Naive thymus-derived CD8-positive, alpha-beta T cell (primary cell): ENCODE results near the gene TBCC. TPM values are rescaled to one million over a fixed set of nuclear protein-coding genes. Genes with fewer than 3 reads are reported as not detected.
A peak's percentile ranks its signal among the peaks of the same experiment; 100 is the strongest.
"Not testable (repeated sequence)": the region's sequence is repeated elsewhere in the genome, so short reads cannot be mapped to it uniquely, and the experiment has no call there.

Source experiments
- ATAC-seq, 2 donors: fragments of 150-1000 bp; cut with Tn5 transposase in 1 of 2; sonication (Bioruptor Pico), chemical (Tn5 transposase) in 1 of 2; 1 replicate in 1 of 2; 2 replicates in 1 of 2; pipeline ENCODE4 v1.10.0; 2021; ENCODE audit warnings: mild to moderate bottlenecking in 2 of 2, moderate library complexity in 2 of 2
- POLR2A ChIA-PET: fragments of 350-600 bp; sonication (Branson Sonifier 250); formaldehyde crosslinking; loops from one replicate; lab custom pipeline; 2021; ENCODE audit warnings: antibody characterized with exemption; lab: Charles Lee
- DNase-seq, 10 donors: peaks; one replicate each; pipeline versions ENCODE4 v3.0.0 to v3.0.0-alpha.2; 2020 to 2022
- H3K27ac Mint-ChIP-seq, 10 donors: one replicate each; pipeline ENCODE4 v1.8.0; 2020 to 2022; ENCODE audit warnings: mild to moderate bottlenecking in 10 of 10, mixed read lengths in 10 of 10, moderate library complexity in 4 of 10, inconsistent platforms in 1 of 10
- H3K27me3 Mint-ChIP-seq, 5 donors: one replicate each; pipeline ENCODE4 v1.8.0; 2021 to 2022; ENCODE audit warnings: mixed read lengths in 5 of 5
- H3K36me3 Mint-ChIP-seq, 3 donors: one replicate each; pipeline ENCODE4 v1.8.0; 2020 to 2022; ENCODE audit warnings: mixed read lengths in 3 of 3, mild to moderate bottlenecking in 2 of 3, inconsistent platforms in 1 of 3
- H3K4me1 Mint-ChIP-seq, 4 donors: one replicate each; pipeline ENCODE4 v1.8.0; 2021 to 2022; ENCODE audit warnings: mixed read lengths in 4 of 4
- H3K4me3 Mint-ChIP-seq, 10 donors: one replicate each; pipeline ENCODE4 v1.8.0; 2020 to 2022; ENCODE audit warnings: mild to moderate bottlenecking in 10 of 10, mixed read lengths in 10 of 10, moderate library complexity in 6 of 10, inconsistent platforms in 1 of 10
- H3K9me3 Mint-ChIP-seq, 9 donors: one replicate each; pipeline ENCODE4 v1.8.0; 2020 to 2022; ENCODE audit warnings: mixed read lengths in 9 of 9, mild to moderate bottlenecking in 3 of 9, inconsistent platforms in 1 of 9, moderate library complexity in 1 of 9
- polyA plus RNA-seq, 3 donors: library from polyadenylated mRNA; unstranded; fragments of 300-500 nt; fragmentation: Illumina TruSeq; gene quantifications; one replicate each; pipeline ENCODE4 v1.2.3, GENCODE V29; 2021
- total RNA-seq, 8 experiments: library from RNA in 2 of 8; stranded (reverse) in 2 of 8; gene quantifications; one replicate each; pipeline ENCODE4 v1.2.3 and lab custom pipeline; 2021 to 2026

The TBCC gene
- total and polyA plus RNA-seq, 5 experiments from 2014 or later: 76.0 to 126 (median 112) TPM

GRCh38 chr6:42707595-42707994 is 38.3 kb downstream of the TBCC start:
- no peak for ATAC-seq
- peaks cover 0 to 6% (median 4%) of the 10 kb centered on the region in 9 donors for H3K9me3 Mint-ChIP-seq

GRCh38 chr6:42704937-42705374 is 40.9 kb downstream of the TBCC start:
- DNase-seq: no peak
- Mint-ChIP-seq H3K36me3 (no peaks in the 10 kb centered on the region), H3K9me3 (no peaks in the 10 kb centered on the region), H3K27me3 (peaks cover 0 to 1% (median 0%) of the 10 kb centered on the region in 5 donors), H3K27ac (peak overlapping the region in 1 of 10 donors; percentile 47), H3K4me3 (no peak overlapping the region), H3K4me1 (no peaks in the 10 kb centered on the region)
- POLR2A ChIA-PET: interaction anchor here (1.0 kb wide), 1 partner anchor 57 kb away, joined by 3 read pairs; no protein-coding TSS in a partner anchor
- ATAC-seq: no peak

More at GRCh38 chr6:42707595-42707994, 38.3 kb downstream of the TBCC start:
- POLR2A ChIA-PET: no interaction called here
- H3K27ac Mint-ChIP-seq: peak overlapping the region in 2 of 10 donors; percentile 6 to 32
- no peak for DNase-seq
- no peak overlapping the region for H3K4me3 Mint-ChIP-seq
- H3K27me3 Mint-ChIP-seq: peaks cover 0 to 3% (median 0%) of the 10 kb centered on the region in 5 donors
- H3K4me1 Mint-ChIP-seq: peaks cover 0 to 10% (median 0%) of the 10 kb centered on the region in 4 donors
- H3K36me3 Mint-ChIP-seq: peaks cover 0 to 6% (median 6%) of the 10 kb centered on the region in 3 donors

GRCh38 chr6:42704251-42704936 is 41.5 kb downstream of the TBCC start:
- H3K27me3 Mint-ChIP-seq: peaks cover 0 to 1% (median 0%) of the 10 kb centered on the region in 5 donors
- no peaks in the 10 kb centered on the region for H3K36me3 Mint-ChIP-seq
- H3K4me3 Mint-ChIP-seq: no peak overlapping the region
- DNase-seq (no peak), ATAC-seq (no peak)
- no peaks in the 10 kb centered on the region for H3K9me3 Mint-ChIP-seq
- peak overlapping the region in 1 of 10 donors; percentile 47 for H3K27ac Mint-ChIP-seq
- POLR2A ChIA-PET: interaction anchor here (1.0 to 1.5 kb wide), 2 partner anchors 15 to 57 kb away, joined by 3 read pairs; no protein-coding TSS in a partner anchor
- no peaks in the 10 kb centered on the region for H3K4me1 Mint-ChIP-seq

GRCh38 chr6:42702786-42703185 is 43.1 kb downstream of the TBCC start:
- ATAC-seq, H3K9me3 Mint-ChIP-seq, H3K36me3 Mint-ChIP-seq, DNase-seq, H3K4me3 Mint-ChIP-seq, H3K4me1 Mint-ChIP-seq, H3K27me3 Mint-ChIP-seq, H3K27ac Mint-ChIP-seq: not testable (repeated sequence)
- POLR2A ChIA-PET: interaction anchor here (1.5 kb wide), 1 partner anchor 14 kb away, joined by 3 read pairs; no protein-coding TSS in a partner anchor

GRCh38 chr6:42702200-42702599 is 43.7 kb downstream of the TBCC start:
- POLR2A ChIA-PET: interaction anchor here (1.0 kb wide), 1 partner anchor 13 kb away, joined by 3 read pairs; no protein-coding TSS in a partner anchor
- Mint-ChIP-seq H3K4me3 (no peak overlapping the region), H3K4me1 (no peaks in the 10 kb centered on the region), H3K36me3 (no peaks in the 10 kb centered on the region), H3K27me3 (peaks cover 0 to 1% (median 0%) of the 10 kb centered on the region in 5 donors), H3K9me3 (no peaks in the 10 kb centered on the region), H3K27ac (no peak overlapping the region)
- no peak for DNase-seq
- ATAC-seq: no peak

- peaks cover 0 to 2% (median 1%) of the 10 kb centered on the region in 3 donors for H3K36me3 Mint-ChIP-seq
- POLR2A ChIA-PET: interaction anchor here (0.7 to 1.5 kb wide), 2 partner anchors 19 to 31 kb away, joined by 3 to 7 read pairs; no protein-coding TSS in a partner anchor
Measured at GRCh38 chr6:42698217-42698616, 47.7 kb downstream of the TBCC start.

GRCh38 chr6:42697268-42697655 is 48.6 kb downstream of the TBCC start:
- peak overlapping the region in 2 of 10 donors; percentile 25 to 47 for H3K27ac Mint-ChIP-seq
- peaks cover 17 to 29% (median 29%) of the 10 kb centered on the region in 4 donors for H3K4me1 Mint-ChIP-seq
- ATAC-seq (no peak), DNase-seq (no peak)
- peaks cover 0 to 10% (median 4%) of the 10 kb centered on the region in 3 donors for H3K36me3 Mint-ChIP-seq
- H3K27me3 Mint-ChIP-seq: no peaks in the 10 kb centered on the region
- H3K4me3 Mint-ChIP-seq: no peak overlapping the region
- POLR2A ChIA-PET: interaction anchor here (0.5 to 1.2 kb wide), 3 partner anchors 78 to 195 kb away, joined by 3 to 4 read pairs (median 4); no protein-coding TSS in a partner anchor
- no peaks in the 10 kb centered on the region for H3K9me3 Mint-ChIP-seq

More at GRCh38 chr6:42698217-42698616, 47.7 kb downstream of the TBCC start:
- no peaks in the 10 kb centered on the region for H3K9me3 Mint-ChIP-seq
- no peak for ATAC-seq
- H3K27ac Mint-ChIP-seq: peak overlapping the region in 2 of 10 donors; percentile 47 to 60
- H3K27me3 Mint-ChIP-seq: no peaks in the 10 kb centered on the region
- H3K4me1 Mint-ChIP-seq: peaks cover 12 to 20% (median 19%) of the 10 kb centered on the region in 4 donors
- no peak for DNase-seq
- H3K4me3 Mint-ChIP-seq: no peak overlapping the region

- no peak for ATAC-seq
- peak overlapping the region in 8 of 10 donors; percentile 6 to 83 (median 44) for H3K27ac Mint-ChIP-seq
Measured at GRCh38 chr6:42696526-42697267, 49.2 kb downstream of the TBCC start.

GRCh38 chr6:42694586-42694985 is 51.3 kb downstream of the TBCC start:
- POLR2A ChIA-PET: interaction anchor here (1.2 to 5.5 kb wide), 5 partner anchors 32 to 185 kb away, joined by 3 to 39 read pairs (median 28); partner anchors contain the start of genes BICRAL, RPL7L1 and TBCC
- H3K4me3 Mint-ChIP-seq: peak overlapping the region in 6 of 10 donors; percentile 11 to 69 (median 32)
- H3K27me3 Mint-ChIP-seq: no peaks in the 10 kb centered on the region
- H3K36me3 Mint-ChIP-seq: peaks cover 4 to 33% (median 4%) of the 10 kb centered on the region in 3 donors
- peak overlapping the region; percentile 79 to 96 (median 90) for H3K27ac Mint-ChIP-seq
- no peak for DNase-seq
- no peaks in the 10 kb centered on the region for H3K9me3 Mint-ChIP-seq
- no peak for ATAC-seq
- peaks cover 26 to 51% (median 47%) of the 10 kb centered on the region in 4 donors for H3K4me1 Mint-ChIP-seq

More at GRCh38 chr6:42696526-42697267, 49.2 kb downstream of the TBCC start:
- H3K27me3 Mint-ChIP-seq: no peaks in the 10 kb centered on the region
- POLR2A ChIA-PET: interaction anchor here (0.5 to 1.2 kb wide), 3 partner anchors 78 to 548 kb away, joined by 3 to 4 read pairs (median 3); no protein-coding TSS in a partner anchor
- peaks cover 17 to 34% (median 31%) of the 10 kb centered on the region in 4 donors for H3K4me1 Mint-ChIP-seq
- no peak overlapping the region for H3K4me3 Mint-ChIP-seq
- H3K36me3 Mint-ChIP-seq: peaks cover 0 to 13% (median 4%) of the 10 kb centered on the region in 3 donors
- DNase-seq: no peak
- no peaks in the 10 kb centered on the region for H3K9me3 Mint-ChIP-seq

Other genes starting within 250 kb of the TBCC start
- 10 to 100 TPM; 46.9 to 49.6 TPM for gene UBR2, start 182.1 kb downstream of the TBCC start, total RNA-seq
- 1 to 10 TPM; 7.0 to 9.1 (median 8.1) TPM for gene UBR2, start 182.1 kb downstream of the TBCC start, polyA plus RNA-seq
- gene PRPH2, start 23.5 kb downstream of the TBCC start, total RNA-seq: under 1 TPM in 1 of 2 experiments, not detected in 1; 0.33 TPM
- gene PRPH2, start 23.5 kb downstream of the TBCC start, polyA plus RNA-seq: under 1 TPM in 1 of 3 donors, not detected in 2; 0.08 TPM
- gene BICRAL, start 35.9 kb upstream of the TBCC start, total RNA-seq: 10 to 100 TPM; 38.6 to 39.9 TPM
- 1 to 10 TPM; 3.6 to 6.3 (median 4.2) TPM for gene BICRAL, start 35.9 kb upstream of the TBCC start, polyA plus RNA-seq
- 100 to 1,000 TPM; 113 to 135 TPM for gene RPL7L1, start 133.5 kb upstream of the TBCC start, total RNA-seq
- 10 to 100 TPM; 65.3 to 87.9 (median 67.4) TPM for gene RPL7L1, start 133.5 kb upstream of the TBCC start, polyA plus RNA-seq
- gene PTCRA, start 169.9 kb upstream of the TBCC start, total RNA-seq: not detected
- not detected for gene PTCRA, start 169.9 kb upstream of the TBCC start, polyA plus RNA-seq
- gene CNPY3, start 183.4 kb upstream of the TBCC start, total RNA-seq: 100 to 1,000 TPM; 102 to 103 TPM
- gene CNPY3, start 183.4 kb upstream of the TBCC start, polyA plus RNA-seq: 100 to 1,000 TPM in 2 of 3 donors, 10 to 100 TPM in 1; 90.3 to 158 (median 124) TPM
- gene GNMT, start 214.7 kb upstream of the TBCC start, total RNA-seq: 1 to 10 TPM; 1.9 to 2.1 TPM
- under 1 TPM in 2 of 3 donors, not detected in 1; 0.19 to 0.34 TPM for gene GNMT, start 214.7 kb upstream of the TBCC start, polyA plus RNA-seq
- gene PEX6, start 233.1 kb upstream of the TBCC start, total RNA-seq: 10 to 100 TPM; 34.5 to 38.3 TPM
- 10 to 100 TPM; 17.6 to 30.8 (median 23.6) TPM for gene PEX6, start 233.1 kb upstream of the TBCC start, polyA plus RNA-seq
- 10 to 100 TPM; 27.0 to 32.4 TPM for gene PPP2R5D, start 238.5 kb upstream of the TBCC start, total RNA-seq
- 10 to 100 TPM; 11.6 to 29.8 (median 17.6) TPM for gene PPP2R5D, start 238.5 kb upstream of the TBCC start, polyA plus RNA-seq